ENCODE data around the gene TRIO. TPM values are rescaled to one million over a fixed set of nuclear protein-coding genes. Genes with fewer than 3 reads are reported as not detected.

Gene TRIO
- total and polyA plus RNA-seq, 10 of the 15 experiments (the other 5 are each of a cell fraction or from before 2014, with no cell fraction given) = 5.1 to 96.4 (median 44.6) TPM

DNA sequence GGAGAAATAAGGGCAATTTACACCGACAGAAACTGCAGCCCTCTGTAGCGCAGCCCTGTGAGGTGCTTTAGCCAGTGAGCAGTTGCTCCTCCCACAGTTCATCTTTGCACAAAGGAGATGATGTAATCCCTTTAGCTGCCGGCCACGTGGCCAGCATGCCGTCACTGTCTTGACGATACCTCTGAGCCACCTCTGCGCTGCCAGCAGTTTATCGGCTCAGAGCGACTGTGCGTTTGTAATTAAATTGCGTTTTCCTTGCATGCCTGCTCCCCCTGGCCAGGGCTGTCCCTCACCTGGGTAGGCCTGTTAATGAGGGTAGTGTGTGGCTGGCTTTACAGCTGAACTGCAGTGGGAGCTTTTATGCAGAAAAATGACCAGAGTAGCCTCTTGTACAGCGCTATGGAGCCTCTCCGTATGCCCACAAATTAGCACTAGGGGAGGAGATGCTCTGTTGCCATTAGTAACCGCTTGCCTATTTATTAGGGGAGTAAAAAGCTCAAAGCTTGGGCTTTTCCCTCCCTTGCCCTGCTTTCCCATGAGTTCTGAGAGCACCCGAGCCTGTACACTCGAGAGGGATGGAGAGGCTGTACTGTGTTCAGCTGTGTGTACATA lies 107.0 kb downstream of the TRIO start:
- POLR2A ChIA-PET = interaction anchor here (1.1 to 2.9 kb wide), 8 partner anchors 10 to 97 kb away, joined by 3 to 12 read pairs (median 6); no protein-coding TSS in a partner anchor
- intact Hi-C loops (cut with micrococcal nuclease; ENCODE audit: unreplicated experiment) (loop anchor here (5.0 kb wide), 1 partner anchor 417 kb away; no protein-coding TSS in a partner anchor), in situ Hi-C loops (cut with MboI) (no loop called here)
- CTCF ChIA-PET = interaction anchor here (0.7 to 2.6 kb wide), 8 partner anchors 15 to 142 kb away, joined by 3 to 10 read pairs (median 4); no protein-coding TSS in a partner anchor
- 48% methylated on average over 16 of the region's 16 CpGs for WGBS (ENCODE audit: insufficient coverage, insufficient replicate concordance, low lambda C conversion rate, missing lambda C conversion rate)
- Histone ChIP-seq H3K36me3 (ENCODE audit: control insufficient read depth in 2 of 2, insufficient read depth in 2 of 2, low read length in 1 of 2) (peaks cover 5 to 6% of the 10 kb centered on the region in 2 experiments; a peak in 3 of 4 replicates), H3K27ac (ENCODE audit: control insufficient read depth, insufficient read depth) (peak overlapping the region; percentile 79), H3K4me3 (peak overlapping the region; percentile 34; the same call in 1 of the 2 replicates), H2AFZ (ENCODE audit: control insufficient read depth, low read depth, low read length) (peak overlapping the region; percentile 33), H3K9ac (ENCODE audit: control insufficient read depth, insufficient read depth, low read length) (0 out of 2 replicates have a peak overlapping the region, but pooled peaks have one; percentile 50), H3K4me1 (ENCODE audit: control insufficient read depth, insufficient read depth, low read length) (peaks cover 44% of the 10 kb centered on the region), H3K27me3 (replicated peaks in 1 of 2; ENCODE audit: control insufficient read depth in 2 of 2, insufficient read depth in 2 of 2, low read length in 1 of 2) (no peaks in the 10 kb centered on the region), H3K4me2 (ENCODE audit: control insufficient read depth, insufficient read depth) (peak overlapping the region; percentile 94), H4K20me1 (ENCODE audit: control insufficient read depth, insufficient read depth) (peaks cover 11% of the 10 kb centered on the region), H3K9me3 (replicated peaks; ENCODE audit: control insufficient read depth, insufficient read depth, low read length) (peaks cover 13% of the 10 kb centered on the region), H3K79me2 (ENCODE audit: control insufficient read depth, insufficient read depth, low read length) (peaks cover 83% of the 10 kb centered on the region)
- RAD21 ChIA-PET (ENCODE audit: unreplicated experiment) = interaction anchor here (0.6 to 3.3 kb wide), 15 partner anchors 9 to 141 kb away, joined by 3 to 17 read pairs (median 3); no protein-coding TSS in a partner anchor
- ATAC-seq = peak; percentile 20
- no TSS peak for BruUV-seq (replicated peaks)
- DNase-seq (ENCODE audit: low read depth, low spot score) = no peak
- no peak for FAIRE-seq
- SMC1A ChIA-PET (ENCODE audit: uncharacterized antibody, unreplicated experiment) = interaction anchor here (0.7 to 4.7 kb wide), 24 partner anchors 9 to 142 kb away, joined by 3 to 27 read pairs (median 5); no protein-coding TSS in a partner anchor
- TF ChIP-seq, protein P1, sequence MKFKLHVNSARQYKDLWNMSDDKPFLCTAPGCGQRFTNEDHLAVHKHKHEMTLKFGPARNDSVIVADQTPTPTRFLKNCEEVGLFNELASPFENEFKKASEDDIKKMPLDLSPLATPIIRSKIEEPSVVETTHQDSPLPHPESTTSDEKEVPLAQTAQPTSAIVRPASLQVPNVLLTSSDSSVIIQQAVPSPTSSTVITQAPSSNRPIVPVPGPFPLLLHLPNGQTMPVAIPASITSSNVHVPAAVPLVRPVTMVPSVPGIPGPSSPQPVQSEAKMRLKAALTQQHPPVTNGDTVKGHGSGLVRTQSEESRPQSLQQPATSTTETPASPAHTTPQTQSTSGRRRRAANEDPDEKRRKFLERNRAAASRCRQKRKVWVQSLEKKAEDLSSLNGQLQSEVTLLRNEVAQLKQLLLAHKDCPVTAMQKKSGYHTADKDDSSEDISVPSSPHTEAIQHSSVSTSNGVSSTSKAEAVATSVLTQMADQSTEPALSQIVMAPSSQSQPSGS (IDR thresholded peaks at IDR 0.05; ENCODE audit: low read length) = peak; percentile 45; the same call in 1 of the 2 replicates
- TF ChIP-seq, protein P2, sequence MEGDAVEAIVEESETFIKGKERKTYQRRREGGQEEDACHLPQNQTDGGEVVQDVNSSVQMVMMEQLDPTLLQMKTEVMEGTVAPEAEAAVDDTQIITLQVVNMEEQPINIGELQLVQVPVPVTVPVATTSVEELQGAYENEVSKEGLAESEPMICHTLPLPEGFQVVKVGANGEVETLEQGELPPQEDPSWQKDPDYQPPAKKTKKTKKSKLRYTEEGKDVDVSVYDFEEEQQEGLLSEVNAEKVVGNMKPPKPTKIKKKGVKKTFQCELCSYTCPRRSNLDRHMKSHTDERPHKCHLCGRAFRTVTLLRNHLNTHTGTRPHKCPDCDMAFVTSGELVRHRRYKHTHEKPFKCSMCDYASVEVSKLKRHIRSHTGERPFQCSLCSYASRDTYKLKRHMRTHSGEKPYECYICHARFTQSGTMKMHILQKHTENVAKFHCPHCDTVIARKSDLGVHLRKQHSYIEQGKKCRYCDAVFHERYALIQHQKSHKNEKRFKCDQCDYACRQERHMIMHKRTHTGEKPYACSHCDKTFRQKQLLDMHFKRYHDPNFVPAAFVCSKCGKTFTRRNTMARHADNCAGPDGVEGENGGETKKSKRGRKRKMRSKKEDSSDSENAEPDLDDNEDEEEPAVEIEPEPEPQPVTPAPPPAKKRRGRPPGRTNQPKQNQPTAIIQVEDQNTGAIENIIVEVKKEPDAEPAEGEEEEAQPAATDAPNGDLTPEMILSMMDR (IDR thresholded peaks at IDR 0.05 in 2 of 3, conservative IDR thresholded peaks at IDR 0.05 in 1 of 3; ENCODE audit: control insufficient read depth in 2 of 3, extremely low read depth in 1 of 3, insufficient read depth in 1 of 3, low read depth in 3 of 3, low read length in 3 of 3) = no peak
- TF ChIP-seq SMAD1 (IDR thresholded peaks at IDR 0.05; ENCODE audit: low read depth, partially characterized antibody) (no peak), IRF4 (IDR thresholded peaks at IDR 0.05; ENCODE audit: low read depth, low read length) (no peak), IKZF2 (IDR thresholded peaks at IDR 0.05) (0 out of 4 replicates have a peak, but pooled peaks of 1 of the 2 experiments have one; percentile 20), CREB1 (IDR thresholded peaks at IDR 0.05; ENCODE audit: low read depth) (0 out of 2 replicates have a peak, but pooled peaks have one; percentile 9), ATF7 (IDR thresholded peaks at IDR 0.05; ENCODE audit: low read depth) (peak; percentile 79)
- TF ChIP-seq, protein P3, sequence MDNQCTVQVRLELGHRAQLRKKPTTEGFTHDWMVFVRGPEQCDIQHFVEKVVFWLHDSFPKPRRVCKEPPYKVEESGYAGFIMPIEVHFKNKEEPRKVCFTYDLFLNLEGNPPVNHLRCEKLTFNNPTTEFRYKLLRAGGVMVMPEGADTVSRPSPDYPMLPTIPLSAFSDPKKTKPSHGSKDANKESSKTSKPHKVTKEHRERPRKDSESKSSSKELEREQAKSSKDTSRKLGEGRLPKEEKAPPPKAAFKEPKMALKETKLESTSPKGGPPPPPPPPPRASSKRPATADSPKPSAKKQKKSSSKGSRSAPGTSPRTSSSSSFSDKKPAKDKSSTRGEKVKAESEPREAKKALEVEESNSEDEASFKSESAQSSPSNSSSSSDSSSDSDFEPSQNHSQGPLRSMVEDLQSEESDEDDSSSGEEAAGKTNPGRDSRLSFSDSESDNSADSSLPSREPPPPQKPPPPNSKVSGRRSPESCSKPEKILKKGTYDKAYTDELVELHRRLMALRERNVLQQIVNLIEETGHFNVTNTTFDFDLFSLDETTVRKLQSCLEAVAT (IDR thresholded peaks at IDR 0.05) = peak; percentile 93
- TF ChIP-seq, protein P4, sequence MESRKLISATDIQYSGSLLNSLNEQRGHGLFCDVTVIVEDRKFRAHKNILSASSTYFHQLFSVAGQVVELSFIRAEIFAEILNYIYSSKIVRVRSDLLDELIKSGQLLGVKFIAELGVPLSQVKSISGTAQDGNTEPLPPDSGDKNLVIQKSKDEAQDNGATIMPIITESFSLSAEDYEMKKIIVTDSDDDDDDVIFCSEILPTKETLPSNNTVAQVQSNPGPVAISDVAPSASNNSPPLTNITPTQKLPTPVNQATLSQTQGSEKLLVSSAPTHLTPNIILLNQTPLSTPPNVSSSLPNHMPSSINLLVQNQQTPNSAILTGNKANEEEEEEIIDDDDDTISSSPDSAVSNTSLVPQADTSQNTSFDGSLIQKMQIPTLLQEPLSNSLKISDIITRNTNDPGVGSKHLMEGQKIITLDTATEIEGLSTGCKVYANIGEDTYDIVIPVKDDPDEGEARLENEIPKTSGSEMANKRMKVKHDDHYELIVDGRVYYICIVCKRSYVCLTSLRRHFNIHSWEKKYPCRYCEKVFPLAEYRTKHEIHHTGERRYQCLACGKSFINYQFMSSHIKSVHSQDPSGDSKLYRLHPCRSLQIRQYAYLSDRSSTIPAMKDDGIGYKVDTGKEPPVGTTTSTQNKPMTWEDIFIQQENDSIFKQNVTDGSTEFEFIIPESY (IDR thresholded peaks at IDR 0.05) = peak; percentile 75; the same call in 1 of the 2 replicates
- TF ChIP-seq, protein P5, sequence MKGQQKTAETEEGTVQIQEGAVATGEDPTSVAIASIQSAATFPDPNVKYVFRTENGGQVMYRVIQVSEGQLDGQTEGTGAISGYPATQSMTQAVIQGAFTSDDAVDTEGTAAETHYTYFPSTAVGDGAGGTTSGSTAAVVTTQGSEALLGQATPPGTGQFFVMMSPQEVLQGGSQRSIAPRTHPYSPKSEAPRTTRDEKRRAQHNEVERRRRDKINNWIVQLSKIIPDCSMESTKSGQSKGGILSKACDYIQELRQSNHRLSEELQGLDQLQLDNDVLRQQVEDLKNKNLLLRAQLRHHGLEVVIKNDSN (IDR thresholded peaks at IDR 0.05; ENCODE audit: borderline replicate concordance, extremely low read length, insufficient read depth, low read depth, low read length) = peak; percentile 36
